Measurements from ENCODE around the gene AMFR. TPM values are rescaled to one million over a fixed set of nuclear protein-coding genes. Genes with fewer than 3 reads are reported as not detected.
A peak's percentile ranks its signal among the peaks of the same experiment; 100 is the strongest.

The AMFR gene
- total RNA-seq, 1 donor from 2014 or later, result 65.4 TPM

- no peaks in the 10 kb centered on the region for H3K9me3 Mint-ChIP-seq
- no peak overlapping the region for H3K4me3 Mint-ChIP-seq
- no peaks in the 10 kb centered on the region for H3K27me3 Mint-ChIP-seq
- no peaks in the 10 kb centered on the region for H3K36me3 Mint-ChIP-seq
- DNase-seq (ENCODE audit: extremely low spot score, unreplicated experiment), result peak; percentile 61
- H3K4me1 Mint-ChIP-seq (ENCODE audit: unreplicated experiment), result peaks cover 16% of the 10 kb centered on the region
- no peak overlapping the region for H3K27ac Mint-ChIP-seq
- no peak for TF ChIP-seq CTCF (conservative IDR thresholded peaks at IDR 0.05)
Observed at GRCh38 chr16:56353054-56353921, 72.1 kb downstream of the AMFR start.

GRCh38 chr16:56352351-56353053 lies 72.8 kb downstream of the AMFR start:
- Mint-ChIP-seq H3K4me3 (no peak overlapping the region), H3K9me3 (no peaks in the 10 kb centered on the region), H3K27ac (no peak overlapping the region), H3K27me3 (no peaks in the 10 kb centered on the region), H3K36me3 (no peaks in the 10 kb centered on the region), H3K4me1 (ENCODE audit: unreplicated experiment) (peaks cover 16% of the 10 kb centered on the region)
- DNase-seq (ENCODE audit: extremely low spot score, unreplicated experiment), result no peak
- no peak for TF ChIP-seq CTCF (conservative IDR thresholded peaks at IDR 0.05)

- Mint-ChIP-seq H3K4me3 (no peak overlapping the region), H3K27ac (no peak overlapping the region), H3K4me1 (ENCODE audit: unreplicated experiment) (peaks cover 6% of the 10 kb centered on the region), H3K36me3 (no peaks in the 10 kb centered on the region), H3K9me3 (no peaks in the 10 kb centered on the region), H3K27me3 (no peaks in the 10 kb centered on the region)
- no peak for TF ChIP-seq CTCF (conservative IDR thresholded peaks at IDR 0.05)
- DNase-seq (ENCODE audit: extremely low spot score, unreplicated experiment), result no peak
Observed at GRCh38 chr16:56351481-56351880, 73.9 kb downstream of the AMFR start.

- H3K4me1 Mint-ChIP-seq (ENCODE audit: unreplicated experiment), result no peaks in the 10 kb centered on the region
- H3K27me3 Mint-ChIP-seq, result no peaks in the 10 kb centered on the region
- no peak overlapping the region for H3K27ac Mint-ChIP-seq
- TF ChIP-seq CTCF (conservative IDR thresholded peaks at IDR 0.05), result no peak
- no peak overlapping the region for H3K4me3 Mint-ChIP-seq
- DNase-seq (ENCODE audit: extremely low spot score, unreplicated experiment), result no peak
- no peaks in the 10 kb centered on the region for H3K36me3 Mint-ChIP-seq
- no peaks in the 10 kb centered on the region for H3K9me3 Mint-ChIP-seq
Observed at GRCh38 chr16:56350491-56351405, 74.6 kb downstream of the AMFR start.

- Mint-ChIP-seq H3K27ac (peak overlapping the region; percentile 54), H3K4me3 (no peak overlapping the region), H3K9me3 (no peaks in the 10 kb centered on the region), H3K4me1 (ENCODE audit: unreplicated experiment) (no peaks in the 10 kb centered on the region), H3K36me3 (no peaks in the 10 kb centered on the region), H3K27me3 (no peaks in the 10 kb centered on the region)
- no peak for DNase-seq (ENCODE audit: extremely low spot score, unreplicated experiment)
- TF ChIP-seq CTCF (conservative IDR thresholded peaks at IDR 0.05), result no peak
Observed at GRCh38 chr16:56349711-56350161, 75.6 kb downstream of the AMFR start.
